NCI-H187 (cell line): ENCODE results near the gene FOLH1.
"Not testable (repeated sequence)": the region's sequence is repeated elsewhere in the genome, so short reads cannot be mapped to it uniquely, and the experiment has no call there.

Experiments used
- DNase-seq, 2 experiments: peaks; one replicate each; lab custom pipeline; 2025; lab: John Stamatoyannopoulos, UW

Gene FOLH1

GRCh38 chr11:49177936-49178335, 30.5 kb downstream of the FOLH1 start:
- not testable (repeated sequence) for DNase-seq

- not testable (repeated sequence) for DNase-seq
Measured at GRCh38 chr11:49175378-49175777, 33.0 kb downstream of the FOLH1 start.

GRCh38 chr11:49174691-49175366, 33.6 kb downstream of the FOLH1 start:
- not testable (repeated sequence) for DNase-seq

- DNase-seq: not testable (repeated sequence)
Measured at GRCh38 chr11:49171613-49172012, 36.8 kb downstream of the FOLH1 start.

GRCh38 chr11:49169579-49169978, 38.8 kb downstream of the FOLH1 start:
- not testable (repeated sequence) for DNase-seq

- not testable (repeated sequence) for DNase-seq
Measured at GRCh38 chr11:49168992-49169391, 39.4 kb downstream of the FOLH1 start.

- DNase-seq: no peak
Measured at GRCh38 chr11:49151211-49151610, 57.2 kb downstream of the FOLH1 start.

GRCh38 chr11:49102356-49102755, 106.0 kb downstream of the FOLH1 start:
- not testable (repeated sequence) for DNase-seq
